ENCODE data around the gene PARD6G.

GRCh38 chr18:80251700-80252099 is 4.4 kb upstream of the PARD6G start:
- TF ChIP-seq EZH2 (IDR thresholded peaks at IDR 0.05; ENCODE audit: insufficient read depth, low read length) = no peak
- TF ChIP-seq CTCF (IDR thresholded peaks at IDR 0.05; ENCODE audit: insufficient read depth, low read depth, low read length) = no peak

Data from astrocyte (in vitro differentiated cells and primary cell).